H1 (cell line): ENCODE data around the gene APOL4. TPM values are rescaled to one million over a fixed set of nuclear protein-coding genes. Genes with fewer than 3 reads are reported as not detected.

Source experiments
- CTCF ChIA-PET: fragments of 300-600 bp; sonication (Branson Sonifier 250); formaldehyde crosslinking; loops from one replicate; lab custom pipeline; 2021; ENCODE audit not compliant: partially characterized antibody; lab: Charles Lee
- POLR2A ChIA-PET: fragments of 300-600 bp; sonication (Branson Sonifier 250); formaldehyde crosslinking; loops from one replicate; lab custom pipeline; 2021; ENCODE audit warnings: inconsistent platforms; ENCODE audit not compliant: partially characterized antibody; lab: Charles Lee
- DNase-seq, 2 experiments: peaks; one replicate each; pipeline versions ENCODE4 v3.0.0 to v3.0.0-alpha.2; 2010 to 2022; ENCODE audit warnings: low spot score in 2 of 2, low read depth in 1 of 2, mixed read lengths in 1 of 2
- FAIRE-seq: peaks from 2 replicates; lab custom pipeline; 2011; peaks lifted over from hg19 to GRCh38; lab: Jason Lieb, UNC
- H2AFZ ChIP-seq: 2 replicates; pipeline ENCODE4 v1.8.1; 2012; ENCODE audit warnings: low read length, inconsistent platforms
- H2AK5ac ChIP-seq: 2 replicates; pipeline ENCODE4 v1.6.1; 2013; ENCODE audit warnings: low read depth, low read length
- H2BK120ac ChIP-seq: replicated peaks from 2 replicates; pipeline ENCODE3; 2013; ENCODE audit warnings: low read depth, low read length, inconsistent platforms
- H2BK12ac ChIP-seq: 2 replicates; pipeline ENCODE4 v1.6.1; 2013; ENCODE audit warnings: low read depth, low read length
- H2BK15ac ChIP-seq: 2 replicates; pipeline ENCODE4 v1.6.1; 2013; ENCODE audit warnings: low read length
- H2BK20ac ChIP-seq: 2 replicates; pipeline ENCODE4 v1.6.1; 2013; ENCODE audit warnings: low read length
- H2BK5ac ChIP-seq: 2 replicates; pipeline ENCODE4 v1.6.1; 2013; ENCODE audit warnings: low read depth, low read length
- H3K14ac ChIP-seq: 2 replicates; pipeline ENCODE4 v1.6.1; 2013; ENCODE audit warnings: inconsistent platforms; ENCODE audit not compliant: insufficient read length
- H3K18ac ChIP-seq: 2 replicates; pipeline ENCODE4 v1.6.1; 2013; ENCODE audit warnings: low read length; ENCODE audit errors: extremely low read depth
- H3K23ac ChIP-seq: 2 replicates; pipeline ENCODE4 v1.6.1; 2013; ENCODE audit warnings: inconsistent platforms; ENCODE audit not compliant: insufficient read length
- H3K23me2 ChIP-seq: 2 replicates; pipeline ENCODE4 v1.6.1; 2013; ENCODE audit warnings: low read depth, low read length
- H3K27ac ChIP-seq: 2 replicates; pipeline ENCODE4 v1.6.1; 2011; ENCODE audit warnings: low read depth, low read length, inconsistent platforms
- H3K27me3 ChIP-seq, 4 experiments: replicated peaks in 1 of 4; 1 replicate in 1 of 4; 2 replicates in 3 of 4; pipeline versions ENCODE4 v1.6.1 to v1.8.1; 2011 to 2013; ENCODE audit warnings: low read length in 3 of 4, mild to moderate bottlenecking in 3 of 4, inconsistent platforms in 2 of 4, mixed read lengths in 2 of 4, moderate library complexity in 1 of 4; ENCODE audit not compliant: control insufficient read depth in 3 of 4, insufficient read depth in 3 of 4; ENCODE audit errors: extremely low read depth in 1 of 4
- H3K36me3 ChIP-seq, 4 experiments: 2 replicates each; pipeline versions ENCODE4 v1.6.1 to v1.8.1; 2011 to 2013; ENCODE audit warnings: mild to moderate bottlenecking in 4 of 4, low read length in 3 of 4, moderate library complexity in 2 of 4, control low read depth in 1 of 4, inconsistent platforms in 1 of 4; ENCODE audit not compliant: insufficient read depth in 4 of 4, control insufficient read depth in 2 of 4
- H3K4ac ChIP-seq: replicated peaks from 2 replicates; pipeline ENCODE3; 2013; ENCODE audit warnings: low read length, low read depth, mixed read lengths, inconsistent platforms; ENCODE audit not compliant: insufficient read length
- H3K4me1 ChIP-seq, 4 experiments: replicated peaks in 1 of 4; 1 replicate in 1 of 4; 2 replicates in 3 of 4; pipeline versions ENCODE4 v1.6.1 to v1.8.1; 2011 to 2013; ENCODE audit warnings: low read length in 3 of 4, inconsistent platforms in 2 of 4, mixed read lengths in 1 of 4; ENCODE audit not compliant: insufficient read depth in 4 of 4, control insufficient read depth in 3 of 4
- H3K4me2 ChIP-seq, 2 experiments: 2 replicates each; pipeline versions ENCODE4 v1.6.1 to v1.8.1; 2011 to 2013; ENCODE audit warnings: low read depth in 2 of 2, low read length in 2 of 2, control low read depth in 1 of 2, inconsistent platforms in 1 of 2, mild to moderate bottlenecking in 1 of 2; ENCODE audit not compliant: insufficient read depth in 1 of 2
- H3K4me3 ChIP-seq, 4 experiments: fragments of 200-600, 300-600 bp in 1 of 4; sonication (generic), shearing (Covaris generic), sonication (Bioruptor Twin) in 1 of 4; 2 replicates each; pipeline versions ENCODE4 v1.5.1 to v1.8.1; 2011 to 2016; ENCODE audit warnings: low read length in 4 of 4, low read depth in 3 of 4, control low read depth in 2 of 4, inconsistent platforms in 2 of 4, mild to moderate bottlenecking in 2 of 4, mixed read lengths in 1 of 4, moderate library complexity in 1 of 4; ENCODE audit not compliant: insufficient read depth in 2 of 4; ENCODE audit errors: extremely low read depth in 1 of 4
- H3K56ac ChIP-seq: replicated peaks from 2 replicates; pipeline ENCODE3; 2013; ENCODE audit warnings: low read depth, mild to moderate bottlenecking, mixed read lengths, low read length, inconsistent platforms; ENCODE audit not compliant: insufficient read length
- H3K79me1 ChIP-seq: 2 replicates; pipeline ENCODE4 v1.6.1; 2013; ENCODE audit warnings: low read depth, low read length, control low read depth
- H3K79me2 ChIP-seq, 2 experiments: 2 replicates each; pipeline versions ENCODE4 v1.6.1 to v1.8.1; 2012 to 2013; ENCODE audit warnings: low read length in 2 of 2, mild to moderate bottlenecking in 2 of 2, inconsistent platforms in 1 of 2; ENCODE audit not compliant: insufficient read depth in 2 of 2, control insufficient read depth in 1 of 2
- H3K9ac ChIP-seq, 4 experiments: replicated peaks in 1 of 4; 1 replicate in 1 of 4; 2 replicates in 3 of 4; pipeline versions ENCODE4 v1.6.1 to v1.8.1; 2011 to 2013; ENCODE audit warnings: low read depth in 3 of 4, low read length in 3 of 4, control low read depth in 2 of 4, mild to moderate bottlenecking in 2 of 4, moderate library complexity in 2 of 4, inconsistent platforms in 1 of 4; ENCODE audit errors: extremely low read depth in 1 of 4
- H3K9me3 ChIP-seq, 2 experiments: 2 replicates each; pipeline versions ENCODE4 v1.6.1 to v1.8.1; 2012 to 2013; ENCODE audit warnings: mild to moderate bottlenecking in 2 of 2, moderate library complexity in 2 of 2, control low read depth in 1 of 2, inconsistent platforms in 1 of 2, low read depth in 1 of 2, low read length in 1 of 2, mixed read lengths in 1 of 2; ENCODE audit not compliant: insufficient read depth in 2 of 2
- H4K20me1 ChIP-seq, 2 experiments: replicated peaks in 1 of 2; 2 replicates each; pipeline versions ENCODE3 to v1.8.1; 2011 to 2013; ENCODE audit warnings: inconsistent platforms in 2 of 2, low read length in 2 of 2, mild to moderate bottlenecking in 1 of 2; ENCODE audit not compliant: insufficient read depth in 2 of 2, control insufficient read depth in 1 of 2
- H4K5ac ChIP-seq: 2 replicates; pipeline ENCODE4 v1.6.1; 2013; ENCODE audit warnings: low read length, low read depth, mixed read lengths, inconsistent platforms; ENCODE audit not compliant: insufficient read length
- H4K8ac ChIP-seq: 2 replicates; pipeline ENCODE4 v1.8.0; 2013; ENCODE audit warnings: mild to moderate bottlenecking, moderate library complexity, low read length, inconsistent platforms; ENCODE audit not compliant: insufficient read depth; ENCODE audit errors: extremely low read depth
- H4K91ac ChIP-seq: replicated peaks from 2 replicates; pipeline ENCODE3; 2013; ENCODE audit warnings: low read length, mixed read lengths, inconsistent platforms; ENCODE audit not compliant: insufficient read length
- HDAC2 ChIP-seq, 2 experiments: fragments of 300-600 bp in 1 of 2; sonication (generic) in 1 of 2; IDR thresholded peaks; 2 replicates each; pipeline ENCODE4 v1.6.1; 2011 to 2012; ENCODE audit warnings: low read depth in 2 of 2, low read length in 2 of 2, mild to moderate bottlenecking in 2 of 2, moderate library complexity in 2 of 2, borderline replicate concordance in 1 of 2, inconsistent platforms in 1 of 2
- WGBS, 2 experiments: shearing (Covaris generic) in 1 of 2; methylation state at CpG; one replicate each; pipeline versions ENCODE4 v1.1.6 to v1.1.7; 2013 to 2015; ENCODE audit warnings: low lambda C conversion rate in 2 of 2, mixed read lengths in 2 of 2, inconsistent platforms in 1 of 2, low coverage in 1 of 2, missing lambda C conversion rate in 1 of 2; ENCODE audit not compliant: insufficient replicate concordance in 2 of 2, insufficient coverage in 1 of 2, insufficient read length in 1 of 2; ENCODE audit errors: extremely low coverage in 1 of 2, missing lambda C conversion rate in 1 of 2; 5-methylcytosine and 5-hydroxymethylcytosine counted together
- polyA plus RNA-seq, 7 experiments: library from polyadenylated mRNA; depleted of rRNA in 3 of 7; stranded (reverse) in 5 of 7; unstranded in 2 of 7; fragments of >200 nt in 5 of 7; fragments of 200-250 nt in 2 of 7; gene quantifications; 1 replicate in 5 of 7; 2 replicates in 1 of 7; 4 replicates in 1 of 7; pipeline versions ENCODE4 v1.2.1 to v1.2.3, GENCODE V29; 2011 to 2013; ENCODE audit warnings: missing spikeins in 2 of 7, mixed read lengths in 2 of 7
- total RNA-seq: library from RNA; stranded (reverse); fragmentation: NEBNext Ultra II Directional; extraction: Animal tissue kit (Norgen Biotek cat#: 25700); gene quantifications from 2 replicates; pipeline ENCODE4 v1.2.1, GENCODE V29; 2021

Gene APOL4
- total and polyA plus RNA-seq, 2 of the 8 experiments (the other 6 are each of a cell fraction or from before 2014, with no cell fraction given) = 0.02 TPM; not detected in 1

DNA sequence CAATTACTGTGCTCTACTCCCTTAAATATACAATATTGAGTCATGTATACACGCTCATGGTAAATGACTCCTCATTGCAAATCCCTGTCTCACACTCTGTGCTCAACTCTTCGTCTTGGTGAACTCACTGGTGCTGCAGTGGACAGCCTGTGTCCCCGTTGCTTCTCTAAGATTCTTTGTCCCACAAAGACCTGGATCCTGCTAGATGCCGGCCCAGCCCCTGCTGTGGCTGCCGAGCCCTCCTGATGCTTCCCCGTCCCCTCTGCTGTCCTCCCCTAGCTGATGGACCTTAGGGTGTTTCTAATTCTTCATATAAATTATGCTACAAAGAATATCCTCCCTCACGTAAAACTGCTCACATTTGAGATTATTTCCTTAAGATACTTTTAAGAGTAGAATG is 32.2 kb upstream of the APOL4 start:
- Histone ChIP-seq H3K4me3 (no peak overlapping the region), H3K23me2 (no peaks in the 10 kb centered on the region; the same call in 1 of the 2 replicates), H2BK5ac (no peak overlapping the region), H3K23ac (no peak overlapping the region), H3K4me2 (no peak overlapping the region), H3K4ac (no peak overlapping the region), H3K27ac (no peak overlapping the region), H3K56ac (no peak overlapping the region), H4K91ac (no peak overlapping the region), H2BK20ac (no peak overlapping the region), H4K5ac (no peak overlapping the region), H3K79me1 (no peaks in the 10 kb centered on the region), H2AK5ac (no peak overlapping the region), H3K9me3 (no peaks in the 10 kb centered on the region), H4K20me1 (no peaks in the 10 kb centered on the region), H3K36me3 (peaks cover 0 to 3% (median 0%) of the 10 kb centered on the region in 4 experiments; a peak in 3 of 8 replicates), H3K79me2 (peaks cover 0 to 5% of the 10 kb centered on the region in 2 experiments; a peak in 1 of 4 replicates), H4K8ac (no peak overlapping the region), H3K27me3 (no peaks in the 10 kb centered on the region), H2BK15ac (no peak overlapping the region), H3K4me1 (peaks cover 0 to 6% (median 2%) of the 10 kb centered on the region in 4 experiments; a peak in 5 of 7 replicates), H2BK120ac (no peak overlapping the region), H3K18ac (no peak overlapping the region), H2BK12ac (no peak overlapping the region), H3K9ac (no peak overlapping the region), H3K14ac (no peak overlapping the region), H2AFZ (no peak overlapping the region)
- no peak for FAIRE-seq
- ChIA-PET CTCF (interaction anchor here (0.9 to 4.0 kb wide), 2 partner anchors 43 to 52 kb away, joined by 3 to 20 read pairs; no protein-coding TSS in a partner anchor), POLR2A (interaction anchor here (1.6 kb wide), 1 partner anchor 9 kb away, joined by 3 read pairs; no protein-coding TSS in a partner anchor)
- DNase-seq = no peak
- WGBS, 2 experiments = 86% methylated on average over 7 of the region's 7 CpGs; no CpG with 5 or more reads in 1 of the 2 experiments
- no peak for TF ChIP-seq HDAC2 (IDR thresholded peaks at IDR 0.05; ENCODE audit: borderline replicate concordance in 1 of 2, low read depth in 2 of 2, low read length in 2 of 2)
